ENCODE results near the gene SCTR. TPM values are rescaled to one million over a fixed set of nuclear protein-coding genes. Genes with fewer than 3 reads are reported as not detected.

The SCTR gene
- total RNA-seq, 1 donor from 2014 or later: 6.2 TPM

GRCh38 chr2:119448427-119449141 lies 75.7 kb downstream of the SCTR start:
- no peak for DNase-seq (ENCODE audit: low read depth)

GRCh38 chr2:119446037-119446436 lies 78.2 kb downstream of the SCTR start:
- DNase-seq (ENCODE audit: low read depth): no peak

GRCh38 chr2:119442850-119443249 lies 81.4 kb downstream of the SCTR start:
- no peak for DNase-seq (ENCODE audit: low read depth)

GRCh38 chr2:119442226-119442619 lies 82.1 kb downstream of the SCTR start:
- no peak for DNase-seq (ENCODE audit: low read depth)

- DNase-seq (ENCODE audit: low read depth): no peak
These were observed 82.7 kb downstream of the SCTR start for GRCh38 chr2:119441376-119442225.

- no peak for DNase-seq (ENCODE audit: low read depth)
These were observed 83.4 kb downstream of the SCTR start for GRCh38 chr2:119440873-119441272.

GRCh38 chr2:119440501-119440870 lies 83.8 kb downstream of the SCTR start:
- no peak for DNase-seq (ENCODE audit: low read depth)

- DNase-seq (ENCODE audit: low read depth): no peak
These were observed 84.4 kb downstream of the SCTR start for GRCh38 chr2:119439574-119440500.

- no peak for DNase-seq (ENCODE audit: low read depth)
These were observed 85.5 kb downstream of the SCTR start for GRCh38 chr2:119438726-119439284.

GRCh38 chr2:119438128-119438656 lies 86.1 kb downstream of the SCTR start:
- DNase-seq (ENCODE audit: low read depth): peak; percentile 76

GRCh38 chr2:119436993-119437772 lies 87.1 kb downstream of the SCTR start:
- no peak for DNase-seq (ENCODE audit: low read depth)

GRCh38 chr2:119435953-119436297 lies 88.4 kb downstream of the SCTR start:
- DNase-seq (ENCODE audit: low read depth): no peak

- peak; percentile 59 for DNase-seq (ENCODE audit: low read depth)
These were observed 89.0 kb downstream of the SCTR start for GRCh38 chr2:119435081-119435952.

- DNase-seq (ENCODE audit: low read depth): no peak
These were observed 89.6 kb downstream of the SCTR start for GRCh38 chr2:119434664-119435063.

GRCh38 chr2:119433636-119434327 lies 90.5 kb downstream of the SCTR start:
- DNase-seq (ENCODE audit: low read depth): no peak

- no peak for DNase-seq (ENCODE audit: low read depth)
These were observed 91.3 kb downstream of the SCTR start for GRCh38 chr2:119432851-119433522.

- DNase-seq (ENCODE audit: low read depth): peak; percentile 25
These were observed 92.1 kb downstream of the SCTR start for GRCh38 chr2:119431976-119432850.
